ENCODE data around the gene COL4A6. TPM values are rescaled to one million over a fixed set of nuclear protein-coding genes. Genes with fewer than 3 reads are reported as not detected.

COL4A6 gene
- total RNA-seq, 2 experiments from 2014 or later, result not detected

DNA sequence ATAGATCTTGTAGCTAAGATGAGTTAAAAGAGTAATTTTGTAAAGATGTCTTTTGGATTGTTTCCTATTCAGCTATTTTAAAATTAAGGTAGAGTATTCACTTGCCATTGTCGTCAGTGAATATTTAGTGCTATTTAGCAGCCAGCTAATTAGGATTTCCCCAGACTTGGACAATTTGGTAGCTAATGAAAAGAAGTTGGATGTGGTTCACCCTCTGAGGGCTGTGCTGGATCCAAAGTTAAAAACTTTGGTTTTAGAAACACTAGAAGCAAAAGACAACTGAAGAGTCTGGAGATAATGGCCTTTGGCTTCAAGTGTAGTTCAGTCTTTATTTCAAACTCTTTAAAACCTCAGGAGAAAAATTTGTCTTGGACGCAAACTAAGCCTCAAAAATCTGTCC is 305.3 kb downstream of the COL4A6 start:
- Mint-ChIP-seq H3K4me1 (ENCODE audit: low read depth) (no peaks in the 10 kb centered on the region), H3K4me3 (no peak overlapping the region), H3K36me3 (ENCODE audit: low read depth) (peaks cover 14% of the 10 kb centered on the region), H3K27ac (no peak overlapping the region), H3K27me3 (no peaks in the 10 kb centered on the region), H3K9me3 (no peaks in the 10 kb centered on the region)
- TF ChIP-seq, protein P1, sequence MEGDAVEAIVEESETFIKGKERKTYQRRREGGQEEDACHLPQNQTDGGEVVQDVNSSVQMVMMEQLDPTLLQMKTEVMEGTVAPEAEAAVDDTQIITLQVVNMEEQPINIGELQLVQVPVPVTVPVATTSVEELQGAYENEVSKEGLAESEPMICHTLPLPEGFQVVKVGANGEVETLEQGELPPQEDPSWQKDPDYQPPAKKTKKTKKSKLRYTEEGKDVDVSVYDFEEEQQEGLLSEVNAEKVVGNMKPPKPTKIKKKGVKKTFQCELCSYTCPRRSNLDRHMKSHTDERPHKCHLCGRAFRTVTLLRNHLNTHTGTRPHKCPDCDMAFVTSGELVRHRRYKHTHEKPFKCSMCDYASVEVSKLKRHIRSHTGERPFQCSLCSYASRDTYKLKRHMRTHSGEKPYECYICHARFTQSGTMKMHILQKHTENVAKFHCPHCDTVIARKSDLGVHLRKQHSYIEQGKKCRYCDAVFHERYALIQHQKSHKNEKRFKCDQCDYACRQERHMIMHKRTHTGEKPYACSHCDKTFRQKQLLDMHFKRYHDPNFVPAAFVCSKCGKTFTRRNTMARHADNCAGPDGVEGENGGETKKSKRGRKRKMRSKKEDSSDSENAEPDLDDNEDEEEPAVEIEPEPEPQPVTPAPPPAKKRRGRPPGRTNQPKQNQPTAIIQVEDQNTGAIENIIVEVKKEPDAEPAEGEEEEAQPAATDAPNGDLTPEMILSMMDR (IDR thresholded peaks at IDR 0.05), result no peak
- ATAC-seq (no peak), DNase-seq (no peak)
- ChIA-PET POLR2A (no interaction called here), CTCF (no interaction called here)
- intact Hi-C loops (cut with micrococcal nuclease), result no loop called here

DNA sequence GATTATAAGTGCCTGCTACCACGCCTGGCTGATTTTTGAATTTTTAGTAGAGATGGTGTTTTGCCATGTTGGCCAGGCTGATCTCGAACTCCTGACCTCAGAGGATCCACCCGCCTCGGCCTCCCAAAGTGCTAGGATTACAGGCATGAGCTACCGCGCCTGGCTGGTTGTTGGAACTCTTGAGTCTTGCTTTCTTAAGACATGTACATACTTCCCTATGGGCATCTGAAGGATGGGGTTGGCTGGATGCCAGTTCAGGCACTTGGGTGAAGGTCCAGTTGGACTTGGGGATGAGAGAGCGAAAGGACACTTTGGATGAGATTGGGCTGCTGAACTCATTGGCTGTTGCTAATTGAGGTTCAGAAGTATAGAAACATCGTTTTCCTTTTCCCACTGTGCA is 306.2 kb downstream of the COL4A6 start:
- DNase-seq (no peak), ATAC-seq (no peak)
- Mint-ChIP-seq H3K27me3 (no peaks in the 10 kb centered on the region), H3K36me3 (ENCODE audit: low read depth) (peaks cover 10% of the 10 kb centered on the region), H3K4me1 (ENCODE audit: low read depth) (no peaks in the 10 kb centered on the region), H3K27ac (no peak overlapping the region), H3K4me3 (no peak overlapping the region), H3K9me3 (no peaks in the 10 kb centered on the region)
- intact Hi-C loops (cut with micrococcal nuclease), result no loop called here
- TF ChIP-seq, protein P1 (IDR thresholded peaks at IDR 0.05), result no peak
- ChIA-PET POLR2A (no interaction called here), CTCF (no interaction called here)

GRCh38 chrX:108131471-108131870 is 306.8 kb downstream of the COL4A6 start:
- H3K4me1 Mint-ChIP-seq (ENCODE audit: low read depth), result no peaks in the 10 kb centered on the region
- TF ChIP-seq, protein P1 (IDR thresholded peaks at IDR 0.05), result no peak
- POLR2A ChIA-PET, result no interaction called here
- no peak overlapping the region for H3K27ac Mint-ChIP-seq
- H3K36me3 Mint-ChIP-seq (ENCODE audit: low read depth), result peaks cover 9% of the 10 kb centered on the region
- DNase-seq (no peak), ATAC-seq (no peak)
- H3K4me3 Mint-ChIP-seq, result no peak overlapping the region
- CTCF ChIA-PET, result no interaction called here
- H3K9me3 Mint-ChIP-seq, result no peaks in the 10 kb centered on the region
- no peaks in the 10 kb centered on the region for H3K27me3 Mint-ChIP-seq
- intact Hi-C loops (cut with micrococcal nuclease), result no loop called here

DNA sequence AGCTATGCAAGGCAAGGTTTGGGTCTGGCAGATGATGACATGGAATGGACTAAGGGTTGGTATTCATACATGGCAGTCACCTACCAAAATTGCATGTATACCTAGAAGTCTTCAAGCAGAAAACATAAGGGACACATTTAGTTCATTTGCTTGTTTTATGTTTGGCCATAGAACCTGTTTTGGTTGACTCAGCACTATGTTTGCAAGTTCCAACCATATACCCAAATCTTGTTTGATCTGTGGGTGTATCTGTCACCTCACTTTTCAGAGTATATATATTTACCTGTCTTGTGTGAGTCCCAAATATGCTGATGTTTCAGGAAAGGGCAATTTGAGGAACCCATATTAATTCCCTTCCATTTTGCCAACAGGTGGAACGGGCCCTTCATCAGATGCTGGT is 307.3 kb downstream of the COL4A6 start:
- TF ChIP-seq, protein P1 (IDR thresholded peaks at IDR 0.05), result no peak
- no peak for DNase-seq
- intact Hi-C loops (cut with micrococcal nuclease), result no loop called here
- no peak overlapping the region for H3K27ac Mint-ChIP-seq
- no peaks in the 10 kb centered on the region for H3K9me3 Mint-ChIP-seq
- ChIA-PET CTCF (no interaction called here), POLR2A (no interaction called here)
- peaks cover 9% of the 10 kb centered on the region for H3K36me3 Mint-ChIP-seq (ENCODE audit: low read depth)
- H3K27me3 Mint-ChIP-seq, result no peaks in the 10 kb centered on the region
- H3K4me1 Mint-ChIP-seq (ENCODE audit: low read depth), result no peaks in the 10 kb centered on the region
- H3K4me3 Mint-ChIP-seq, result no peak overlapping the region
- ATAC-seq, result no peak

DNA sequence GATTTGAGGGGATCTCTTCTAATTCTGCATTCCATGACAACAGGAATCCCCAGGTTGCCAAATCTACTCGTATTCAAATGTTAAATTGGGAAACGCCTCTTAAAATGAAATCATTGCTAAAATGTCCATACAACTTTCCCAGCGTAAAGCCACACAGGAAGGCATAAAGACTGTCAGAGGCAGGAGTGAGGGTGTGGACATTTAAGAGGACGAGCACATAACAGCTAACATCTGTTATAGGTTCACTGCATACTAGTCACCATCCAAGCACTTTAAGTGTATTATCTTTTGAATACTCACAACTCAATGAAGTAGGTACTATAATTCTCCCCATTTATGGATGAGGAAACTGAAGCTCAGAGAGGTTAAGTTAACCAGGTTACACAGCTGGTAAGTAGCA is 311.1 kb downstream of the COL4A6 start:
- H3K9me3 Mint-ChIP-seq, result no peaks in the 10 kb centered on the region
- H3K4me1 Mint-ChIP-seq (ENCODE audit: low read depth), result no peaks in the 10 kb centered on the region
- TF ChIP-seq, protein P1 (IDR thresholded peaks at IDR 0.05), result no peak
- ATAC-seq (no peak), DNase-seq (no peak)
- H3K27ac Mint-ChIP-seq, result no peak overlapping the region
- ChIA-PET POLR2A (no interaction called here), CTCF (interaction anchor here (2.1 kb wide), 1 partner anchor 12 kb away, joined by 6 read pairs; no protein-coding TSS in a partner anchor)
- H3K36me3 Mint-ChIP-seq (ENCODE audit: low read depth), result peaks cover 8% of the 10 kb centered on the region
- intact Hi-C loops (cut with micrococcal nuclease), result no loop called here
- H3K27me3 Mint-ChIP-seq, result no peaks in the 10 kb centered on the region
- no peak overlapping the region for H3K4me3 Mint-ChIP-seq

All from activated CD8-positive, alpha-beta T cell treated with anti-CD3 and anti-CD28 coated beads for 36 hours (primary cell).